Omental fat pad (tissue), 4 donors: ENCODE results near the gene PRKAR1B. TPM values are rescaled to one million over a fixed set of nuclear protein-coding genes. Genes with fewer than 3 reads are reported as not detected.

Experiments used
- ATAC-seq: fragments of 150-250 bp; one replicate; pipeline ENCODE4 v1.9.1; 2016; ENCODE audit warnings: mild to moderate bottlenecking, moderate library complexity; ENCODE audit not compliant: low FRiP score
- DNase-seq: peaks from one replicate; pipeline ENCODE4 v3.0.0-alpha.2; 2019; ENCODE audit warnings: low spot score
- CTCF ChIP-seq, 3 donors: fragments of 450-650 bp; IDR thresholded peaks; one replicate each; pipeline ENCODE4 v1.5.1; 2016 to 2017; ENCODE audit warnings: antibody characterized with exemption in 3 of 3, mild to moderate bottlenecking in 3 of 3, moderate library complexity in 2 of 3
- total RNA-seq, 4 donors: library from RNA; depleted of rRNA; stranded (reverse); fragments of >200 nt; gene quantifications; one replicate each; pipeline ENCODE4 v1.1.0, GENCODE V29; 2016

The PRKAR1B gene
- total RNA-seq, 4 donors from 2014 or later = 9.0 to 11.4 (median 10.3) TPM

GRCh38 chr7:703049-703448 is 24.0 kb downstream of the PRKAR1B start:
- ATAC-seq = no peak
- TF ChIP-seq CTCF (IDR thresholded peaks at IDR 0.05) = no peak
- DNase-seq = no peak

- DNase-seq (no peak), ATAC-seq (no peak)
- TF ChIP-seq CTCF (IDR thresholded peaks at IDR 0.05) = no peak
Observed at GRCh38 chr7:701086-701671, 25.9 kb downstream of the PRKAR1B start.

GRCh38 chr7:699476-700170 is 27.5 kb downstream of the PRKAR1B start:
- no peak for TF ChIP-seq CTCF (IDR thresholded peaks at IDR 0.05)
- no peak for DNase-seq
- ATAC-seq = no peak

GRCh38 chr7:698515-699475 is 28.3 kb downstream of the PRKAR1B start:
- ATAC-seq = peak; percentile 48
- TF ChIP-seq CTCF (IDR thresholded peaks at IDR 0.05) = no peak
- no peak for DNase-seq

GRCh38 chr7:696812-697551 is 30.1 kb downstream of the PRKAR1B start:
- ATAC-seq = no peak
- DNase-seq = no peak
- TF ChIP-seq CTCF (IDR thresholded peaks at IDR 0.05) = no peak

GRCh38 chr7:696426-696811 is 30.7 kb downstream of the PRKAR1B start:
- DNase-seq (no peak), ATAC-seq (no peak)
- TF ChIP-seq CTCF (IDR thresholded peaks at IDR 0.05) = no peak
